Activated naive CD4-positive, alpha-beta T cell treated with Interleukin-2 at 50 U/mL for 16 hours (primary cell): ENCODE data around the gene FOCAD.
"Not testable (repeated sequence)": the region's sequence is repeated elsewhere in the genome, so short reads cannot be mapped to it uniquely, and the experiment has no call there.

Experiments
- DNase-seq: peaks from one replicate; pipeline ENCODE4 v3.0.0-alpha.2; 2020

FOCAD gene

GRCh38 chr9:20903212-20903611, 219.2 kb downstream of the FOCAD start:
- DNase-seq, result no peak

- DNase-seq, result no peak
These were observed 220.9 kb downstream of the FOCAD start for GRCh38 chr9:20904995-20905394.

- no peak for DNase-seq
These were observed 222.3 kb downstream of the FOCAD start for GRCh38 chr9:20906326-20906725.

GRCh38 chr9:20908461-20908860, 224.4 kb downstream of the FOCAD start:
- no peak for DNase-seq

- no peak for DNase-seq
These were observed 230.5 kb downstream of the FOCAD start for GRCh38 chr9:20914556-20914955.

GRCh38 chr9:20921362-20921761, 237.3 kb downstream of the FOCAD start:
- DNase-seq, result no peak

- DNase-seq, result no peak
These were observed 241.4 kb downstream of the FOCAD start for GRCh38 chr9:20925256-20926045.

GRCh38 chr9:20929276-20929675, 245.2 kb downstream of the FOCAD start:
- DNase-seq, result no peak

GRCh38 chr9:20930836-20931235, 246.8 kb downstream of the FOCAD start:
- DNase-seq, result no peak

- no peak for DNase-seq
These were observed 256.6 kb downstream of the FOCAD start for GRCh38 chr9:20940447-20941173.

GRCh38 chr9:20941174-20941690, 257.2 kb downstream of the FOCAD start:
- peak; percentile 35 for DNase-seq

- DNase-seq, result no peak
These were observed 260.4 kb downstream of the FOCAD start for GRCh38 chr9:20944507-20944906.

GRCh38 chr9:20945269-20945668, 261.2 kb downstream of the FOCAD start:
- DNase-seq, result no peak

GRCh38 chr9:20945856-20946255, 261.8 kb downstream of the FOCAD start:
- no peak for DNase-seq

GRCh38 chr9:20948703-20949102, 264.6 kb downstream of the FOCAD start:
- no peak for DNase-seq

GRCh38 chr9:20950707-20951106, 266.6 kb downstream of the FOCAD start:
- DNase-seq, result no peak

- no peak for DNase-seq
These were observed 278.6 kb downstream of the FOCAD start for GRCh38 chr9:20962536-20963225.

- no peak for DNase-seq
These were observed 288.6 kb downstream of the FOCAD start for GRCh38 chr9:20972684-20973083.

GRCh38 chr9:20973246-20973947, 289.3 kb downstream of the FOCAD start:
- not testable (repeated sequence) for DNase-seq

- not testable (repeated sequence) for DNase-seq
These were observed 290.3 kb downstream of the FOCAD start for GRCh38 chr9:20974191-20974938.

GRCh38 chr9:20978249-20978648, 294.2 kb downstream of the FOCAD start:
- DNase-seq, result no peak

GRCh38 chr9:20980832-20981455, 296.9 kb downstream of the FOCAD start:
- no peak for DNase-seq
